ENCODE data around the gene SMOC1. TPM values are rescaled to one million over a fixed set of nuclear protein-coding genes. Genes with fewer than 3 reads are reported as not detected.

SMOC1 gene
- total RNA-seq, 1 experiment from 2014 or later, result 0.46 TPM

DNA sequence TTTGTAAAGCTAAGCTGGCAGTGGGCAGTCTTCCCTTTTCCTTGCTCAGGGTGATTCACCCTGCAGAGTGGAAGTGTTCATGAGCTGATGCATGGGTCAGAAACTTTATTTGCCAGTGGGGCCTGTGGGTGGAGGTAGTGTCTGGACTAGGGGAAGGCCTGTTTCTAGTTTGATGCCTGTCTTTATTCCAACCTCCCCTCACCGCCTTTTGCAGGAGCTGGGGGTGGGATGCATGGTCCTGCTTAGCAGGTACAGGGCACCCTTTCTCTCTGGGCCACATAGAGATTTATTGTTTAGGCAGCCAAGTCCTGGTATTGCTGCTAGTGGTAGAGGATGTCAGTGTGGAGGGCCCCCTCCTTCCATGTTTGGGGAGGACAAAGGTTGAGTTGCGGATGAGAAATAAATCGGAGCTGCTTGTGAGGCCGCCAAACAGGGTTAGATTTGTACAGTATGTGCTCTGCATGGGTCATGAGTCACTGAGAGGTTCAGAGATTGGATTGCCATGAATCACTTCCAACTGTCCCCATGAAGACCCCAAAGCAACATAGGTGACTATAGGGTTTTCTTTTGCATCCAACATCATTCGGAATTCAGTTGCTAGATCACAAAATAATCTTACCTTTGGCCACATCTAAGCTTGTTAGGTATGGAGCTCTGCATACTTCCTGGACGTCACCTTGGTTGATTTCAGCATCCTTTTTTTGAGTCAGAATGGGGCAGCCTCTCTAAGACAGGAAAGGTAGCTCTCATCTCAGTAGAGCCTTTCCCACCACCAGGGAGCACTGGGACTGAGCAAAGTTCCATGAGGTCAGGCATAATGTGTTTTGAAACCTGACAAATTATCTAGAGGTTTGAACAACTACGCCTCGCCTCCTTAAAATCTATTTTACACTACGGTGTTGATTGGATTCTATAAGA lies 8.8 kb downstream of the SMOC1 start:
- BruUV-seq (replicated peaks), result no TSS peak
- in situ Hi-C loops (cut with HindIII; ENCODE audit: low pct_unique_long_range_greater_than_20kb, low sequenced_read_pairs), result no loop called here
- ChIA-PET POLR2A (no interaction called here), CTCF (no interaction called here)
- Histone ChIP-seq H3K27me3 (ENCODE audit: control insufficient read depth, insufficient read depth, low read length) (peaks cover 16% of the 10 kb centered on the region), H3K27ac (ENCODE audit: low read length) (no peak overlapping the region), H3K9me3 (ENCODE audit: control insufficient read depth, insufficient read depth, low read depth, low read length) (no peaks in the 10 kb centered on the region), H3K36me3 (ENCODE audit: control insufficient read depth, insufficient read depth, low read length) (no peaks in the 10 kb centered on the region), H3K4me3 (ENCODE audit: low read depth in 2 of 2, low read length in 2 of 2) (no peak overlapping the region), H3K4me1 (ENCODE audit: control insufficient read depth, insufficient read depth, low read length) (no peaks in the 10 kb centered on the region)
- ATAC-seq (no peak), DNase-seq (ENCODE audit: low read depth, low spot score) (no peak)
- TF ChIP-seq, protein P1, sequence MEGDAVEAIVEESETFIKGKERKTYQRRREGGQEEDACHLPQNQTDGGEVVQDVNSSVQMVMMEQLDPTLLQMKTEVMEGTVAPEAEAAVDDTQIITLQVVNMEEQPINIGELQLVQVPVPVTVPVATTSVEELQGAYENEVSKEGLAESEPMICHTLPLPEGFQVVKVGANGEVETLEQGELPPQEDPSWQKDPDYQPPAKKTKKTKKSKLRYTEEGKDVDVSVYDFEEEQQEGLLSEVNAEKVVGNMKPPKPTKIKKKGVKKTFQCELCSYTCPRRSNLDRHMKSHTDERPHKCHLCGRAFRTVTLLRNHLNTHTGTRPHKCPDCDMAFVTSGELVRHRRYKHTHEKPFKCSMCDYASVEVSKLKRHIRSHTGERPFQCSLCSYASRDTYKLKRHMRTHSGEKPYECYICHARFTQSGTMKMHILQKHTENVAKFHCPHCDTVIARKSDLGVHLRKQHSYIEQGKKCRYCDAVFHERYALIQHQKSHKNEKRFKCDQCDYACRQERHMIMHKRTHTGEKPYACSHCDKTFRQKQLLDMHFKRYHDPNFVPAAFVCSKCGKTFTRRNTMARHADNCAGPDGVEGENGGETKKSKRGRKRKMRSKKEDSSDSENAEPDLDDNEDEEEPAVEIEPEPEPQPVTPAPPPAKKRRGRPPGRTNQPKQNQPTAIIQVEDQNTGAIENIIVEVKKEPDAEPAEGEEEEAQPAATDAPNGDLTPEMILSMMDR (IDR thresholded peaks at IDR 0.05), result no peak
- no peak for TF ChIP-seq TCF7L2 (IDR thresholded peaks at IDR 0.05; ENCODE audit: low read depth, low read length)
- no peak for TF ChIP-seq POLR2AphosphoS5 (IDR thresholded peaks at IDR 0.05; ENCODE audit: low read depth, low read length)
- no peak for TF ChIP-seq SIN3A (IDR thresholded peaks at IDR 0.05; ENCODE audit: borderline replicate concordance, insufficient read depth, low read depth, low read length)
- TF ChIP-seq, protein P2, sequence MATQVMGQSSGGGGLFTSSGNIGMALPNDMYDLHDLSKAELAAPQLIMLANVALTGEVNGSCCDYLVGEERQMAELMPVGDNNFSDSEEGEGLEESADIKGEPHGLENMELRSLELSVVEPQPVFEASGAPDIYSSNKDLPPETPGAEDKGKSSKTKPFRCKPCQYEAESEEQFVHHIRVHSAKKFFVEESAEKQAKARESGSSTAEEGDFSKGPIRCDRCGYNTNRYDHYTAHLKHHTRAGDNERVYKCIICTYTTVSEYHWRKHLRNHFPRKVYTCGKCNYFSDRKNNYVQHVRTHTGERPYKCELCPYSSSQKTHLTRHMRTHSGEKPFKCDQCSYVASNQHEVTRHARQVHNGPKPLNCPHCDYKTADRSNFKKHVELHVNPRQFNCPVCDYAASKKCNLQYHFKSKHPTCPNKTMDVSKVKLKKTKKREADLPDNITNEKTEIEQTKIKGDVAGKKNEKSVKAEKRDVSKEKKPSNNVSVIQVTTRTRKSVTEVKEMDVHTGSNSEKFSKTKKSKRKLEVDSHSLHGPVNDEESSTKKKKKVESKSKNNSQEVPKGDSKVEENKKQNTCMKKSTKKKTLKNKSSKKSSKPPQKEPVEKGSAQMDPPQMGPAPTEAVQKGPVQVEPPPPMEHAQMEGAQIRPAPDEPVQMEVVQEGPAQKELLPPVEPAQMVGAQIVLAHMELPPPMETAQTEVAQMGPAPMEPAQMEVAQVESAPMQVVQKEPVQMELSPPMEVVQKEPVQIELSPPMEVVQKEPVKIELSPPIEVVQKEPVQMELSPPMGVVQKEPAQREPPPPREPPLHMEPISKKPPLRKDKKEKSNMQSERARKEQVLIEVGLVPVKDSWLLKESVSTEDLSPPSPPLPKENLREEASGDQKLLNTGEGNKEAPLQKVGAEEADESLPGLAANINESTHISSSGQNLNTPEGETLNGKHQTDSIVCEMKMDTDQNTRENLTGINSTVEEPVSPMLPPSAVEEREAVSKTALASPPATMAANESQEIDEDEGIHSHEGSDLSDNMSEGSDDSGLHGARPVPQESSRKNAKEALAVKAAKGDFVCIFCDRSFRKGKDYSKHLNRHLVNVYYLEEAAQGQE (IDR thresholded peaks at IDR 0.05; ENCODE audit: insufficient read depth in 1 of 2, low read depth in 2 of 2, low read length in 1 of 2), result no peak
- intact Hi-C loops (cut with micrococcal nuclease; ENCODE audit: unreplicated experiment), result no loop called here

DNA sequence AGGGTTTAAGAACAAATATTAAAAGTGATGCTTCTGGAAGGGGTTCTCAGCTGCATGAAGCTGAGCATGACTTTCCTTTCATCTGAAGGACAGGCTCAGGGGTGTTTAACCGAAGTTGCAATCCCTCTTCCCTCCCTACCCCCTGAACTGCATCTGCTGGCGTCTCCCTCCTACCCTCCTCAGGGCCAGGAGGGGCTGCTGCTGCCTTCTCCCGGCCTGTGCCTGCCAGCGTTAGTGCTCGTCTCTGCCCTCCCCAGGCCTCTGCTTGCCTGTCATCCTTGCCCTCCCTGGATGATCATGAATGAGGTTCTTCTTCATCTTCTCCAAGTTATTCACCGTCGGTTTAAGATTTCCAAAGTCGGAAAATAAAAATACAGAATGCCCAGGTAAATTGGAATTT lies 12.2 kb downstream of the SMOC1 start:
- DNase-seq (ENCODE audit: low read depth, low spot score) (no peak), ATAC-seq (no peak)
- ChIA-PET CTCF (no interaction called here), POLR2A (no interaction called here)
- TF ChIP-seq, protein P2 (IDR thresholded peaks at IDR 0.05; ENCODE audit: insufficient read depth in 1 of 2, low read depth in 2 of 2, low read length in 1 of 2), result no peak
- TF ChIP-seq SIN3A (IDR thresholded peaks at IDR 0.05; ENCODE audit: borderline replicate concordance, insufficient read depth, low read depth, low read length) (no peak), POLR2AphosphoS5 (IDR thresholded peaks at IDR 0.05; ENCODE audit: low read depth, low read length) (no peak), TCF7L2 (IDR thresholded peaks at IDR 0.05; ENCODE audit: low read depth, low read length) (no peak)
- TF ChIP-seq, protein P1 (IDR thresholded peaks at IDR 0.05), result no peak
- BruUV-seq (replicated peaks), result no TSS peak
- Histone ChIP-seq H3K27ac (ENCODE audit: low read length) (no peak overlapping the region), H3K9me3 (ENCODE audit: control insufficient read depth, insufficient read depth, low read depth, low read length) (no peaks in the 10 kb centered on the region), H3K27me3 (ENCODE audit: control insufficient read depth, insufficient read depth, low read length) (peaks cover 13% of the 10 kb centered on the region), H3K4me1 (ENCODE audit: control insufficient read depth, insufficient read depth, low read length) (no peaks in the 10 kb centered on the region), H3K4me3 (ENCODE audit: low read depth in 2 of 2, low read length in 2 of 2) (no peak overlapping the region), H3K36me3 (ENCODE audit: control insufficient read depth, insufficient read depth, low read length) (no peaks in the 10 kb centered on the region)
- intact Hi-C loops (cut with micrococcal nuclease; ENCODE audit: unreplicated experiment) (no loop called here), in situ Hi-C loops (cut with HindIII; ENCODE audit: low pct_unique_long_range_greater_than_20kb, low sequenced_read_pairs) (no loop called here)

Measured in Panc1 (cell line).